Activated naive CD4-positive, alpha-beta T cell treated with Interleukin-2 at 50 U/mL for 16 hours (primary cell): ENCODE results near the gene FBXL17.

ENCODE experiments used
- DNase-seq: peaks from one replicate; pipeline ENCODE4 v3.0.0-alpha.2; 2020

The FBXL17 gene

DNA sequence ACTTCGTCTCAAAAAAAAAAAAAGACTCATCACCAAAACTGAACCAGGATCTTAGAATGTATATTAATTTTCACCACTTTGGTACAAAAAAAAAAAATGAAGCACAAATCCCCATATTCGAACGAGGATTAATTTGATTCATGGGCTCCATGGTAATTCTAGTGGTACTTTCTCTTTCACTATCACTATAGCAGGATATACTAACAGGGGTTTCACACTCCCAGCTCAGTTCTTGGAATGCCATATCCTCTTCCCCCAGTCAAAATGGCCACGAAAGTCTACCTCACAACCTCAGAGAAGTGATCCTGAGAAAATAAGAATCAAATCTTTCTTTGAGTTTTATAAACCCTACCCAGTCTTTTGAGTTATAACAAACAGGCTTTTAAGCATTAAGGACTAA lies 235.7 kb downstream of the FBXL17 start:
- no peak for DNase-seq

DNA sequence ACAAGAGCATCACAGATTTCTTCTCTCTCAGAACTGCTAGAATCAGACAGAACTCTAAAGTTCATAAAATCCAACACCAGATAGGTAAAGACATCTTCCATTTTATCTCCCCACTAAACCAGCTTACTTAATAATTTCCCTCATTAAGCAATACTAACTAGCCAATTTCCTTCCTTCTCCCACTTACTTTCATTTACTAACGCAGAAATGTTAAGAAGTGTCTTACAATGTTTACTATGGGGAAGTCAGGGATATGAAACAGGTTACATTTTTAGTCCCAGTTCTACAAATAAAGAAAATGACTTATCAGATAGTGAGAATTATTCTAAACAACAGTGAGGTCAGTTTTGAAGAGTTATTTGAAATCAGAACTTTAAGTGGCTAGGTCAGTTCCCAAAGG lies 236.5 kb downstream of the FBXL17 start:
- DNase-seq: no peak

- DNase-seq: no peak
Measured at GRCh38 chr5:108144332-108144731, 237.6 kb downstream of the FBXL17 start.

DNA sequence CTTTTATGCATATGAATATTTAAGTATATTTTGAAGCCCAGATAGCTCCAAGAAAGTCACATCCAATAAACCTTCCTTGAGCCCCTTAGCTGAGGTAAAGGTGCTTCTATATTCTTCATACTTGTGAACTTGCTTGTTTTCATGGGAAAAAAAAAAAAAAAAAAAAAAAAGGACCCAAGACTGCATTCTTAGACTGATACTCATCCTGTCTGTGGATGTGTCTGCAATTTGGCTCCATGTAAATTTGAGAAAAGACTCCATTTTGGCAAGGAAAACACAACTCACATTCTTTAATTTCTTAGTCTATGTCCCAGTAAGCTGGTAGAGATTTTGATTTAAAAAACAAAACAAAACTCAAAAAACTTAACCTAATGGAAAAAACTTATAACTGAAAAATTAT lies 238.3 kb downstream of the FBXL17 start:
- DNase-seq: no peak

DNA sequence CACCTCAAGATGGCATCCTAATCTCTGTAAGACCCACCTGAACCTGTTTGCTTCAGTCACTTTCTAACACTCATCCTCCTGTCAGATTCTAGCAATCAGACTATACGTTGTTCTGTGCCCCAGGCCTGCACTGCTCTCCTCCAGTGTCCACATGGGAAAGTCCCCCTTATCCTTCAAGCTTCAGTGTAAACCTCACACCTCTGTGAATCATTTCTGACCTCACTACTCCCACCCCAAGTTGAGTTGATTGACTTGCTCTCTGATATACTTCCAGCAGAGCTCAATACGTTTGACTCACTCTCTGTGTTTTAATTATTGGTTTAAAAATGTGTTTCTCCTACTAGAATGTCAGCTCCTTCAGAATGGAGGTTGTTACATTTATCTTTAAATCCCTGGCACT lies 240.2 kb downstream of the FBXL17 start:
- no peak for DNase-seq

- no peak for DNase-seq
Measured at GRCh38 chr5:108136493-108136892, 245.4 kb downstream of the FBXL17 start.

DNA sequence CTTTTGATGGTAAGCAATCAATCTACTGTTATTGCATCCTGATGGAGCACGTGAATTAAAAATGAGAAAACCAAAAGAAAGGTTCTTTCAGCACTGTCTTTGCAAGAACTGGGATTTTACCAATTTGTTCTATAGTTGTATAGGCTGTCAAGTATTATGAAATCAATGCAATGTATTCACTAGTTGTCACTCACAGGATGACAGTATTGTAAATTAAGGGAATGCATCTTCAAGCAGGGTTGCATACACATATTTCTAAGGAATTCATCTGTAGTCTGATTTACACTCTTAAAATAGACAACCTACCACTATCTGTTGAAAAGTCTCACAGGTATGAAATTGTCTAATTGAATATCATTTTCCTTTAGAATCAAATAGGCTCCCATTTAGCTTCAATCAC lies 252.8 kb downstream of the FBXL17 start:
- DNase-seq: no peak

GRCh38 chr5:108125771-108126511 lies 256.0 kb downstream of the FBXL17 start:
- no peak for DNase-seq

DNA sequence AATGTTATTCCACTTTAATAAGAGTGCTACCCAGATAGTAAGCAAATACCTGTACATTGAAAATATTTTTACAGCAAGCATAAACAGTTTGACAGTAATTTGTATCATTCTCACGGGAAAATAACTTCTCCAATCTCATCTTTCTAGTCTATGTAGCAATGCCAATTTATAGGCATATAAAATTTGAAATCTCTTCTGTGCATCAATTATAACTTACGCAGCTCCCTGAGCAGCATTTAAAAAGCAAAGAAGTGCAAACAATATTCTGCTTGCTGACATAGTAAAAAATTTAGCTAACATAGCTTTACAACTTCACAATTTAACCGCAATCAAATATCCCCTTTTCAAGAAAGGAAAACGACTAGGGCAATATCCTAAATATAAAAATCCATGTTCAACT lies 257.3 kb downstream of the FBXL17 start:
- DNase-seq: no peak

DNA sequence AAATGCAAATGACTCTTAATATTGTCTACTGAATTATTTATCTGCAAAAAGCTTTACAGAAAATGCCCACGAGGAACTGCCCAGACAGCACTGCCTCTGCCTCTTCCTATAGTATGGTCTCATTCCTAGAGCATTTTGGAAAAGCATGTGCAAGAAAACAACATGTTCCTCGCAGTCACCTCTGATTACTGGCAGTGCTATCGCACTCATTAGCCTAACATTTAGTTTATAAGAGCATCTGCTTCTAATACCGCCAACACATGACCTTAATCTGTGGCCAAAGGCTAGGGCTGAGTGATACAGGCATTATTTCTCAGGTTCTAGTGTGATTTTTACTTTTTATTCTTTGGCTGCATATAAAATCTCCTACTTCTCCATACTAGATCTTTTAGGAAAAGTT lies 259.2 kb downstream of the FBXL17 start:
- DNase-seq: no peak

GRCh38 chr5:108118813-108119514 lies 262.9 kb downstream of the FBXL17 start:
- no peak for DNase-seq

GRCh38 chr5:108115673-108116072 lies 266.2 kb downstream of the FBXL17 start:
- DNase-seq: no peak

- DNase-seq: no peak
Measured at GRCh38 chr5:108113950-108114349, 267.9 kb downstream of the FBXL17 start.

DNA sequence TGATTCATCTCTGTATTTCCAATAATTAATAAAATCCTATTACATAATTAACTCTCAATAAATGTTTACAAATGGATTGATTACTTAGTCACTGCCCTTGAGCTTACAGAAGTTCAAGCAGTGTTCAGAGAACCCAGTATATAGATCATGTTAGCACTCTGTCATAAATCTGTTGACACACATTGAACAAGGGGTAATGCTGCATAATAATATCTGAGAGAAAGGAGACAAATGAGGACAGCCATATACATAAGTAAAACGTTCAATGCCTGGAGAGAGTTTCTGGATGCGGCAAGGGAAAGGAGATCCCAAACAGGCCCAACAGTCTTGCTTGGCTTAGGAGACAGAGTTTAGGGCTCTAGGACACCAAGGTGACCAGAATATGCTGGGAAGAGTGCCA lies 270.2 kb downstream of the FBXL17 start:
- DNase-seq: no peak

- DNase-seq: no peak
Measured at GRCh38 chr5:108109059-108109458, 272.8 kb downstream of the FBXL17 start.

GRCh38 chr5:108104448-108104847 lies 277.4 kb downstream of the FBXL17 start:
- DNase-seq: no peak

DNA sequence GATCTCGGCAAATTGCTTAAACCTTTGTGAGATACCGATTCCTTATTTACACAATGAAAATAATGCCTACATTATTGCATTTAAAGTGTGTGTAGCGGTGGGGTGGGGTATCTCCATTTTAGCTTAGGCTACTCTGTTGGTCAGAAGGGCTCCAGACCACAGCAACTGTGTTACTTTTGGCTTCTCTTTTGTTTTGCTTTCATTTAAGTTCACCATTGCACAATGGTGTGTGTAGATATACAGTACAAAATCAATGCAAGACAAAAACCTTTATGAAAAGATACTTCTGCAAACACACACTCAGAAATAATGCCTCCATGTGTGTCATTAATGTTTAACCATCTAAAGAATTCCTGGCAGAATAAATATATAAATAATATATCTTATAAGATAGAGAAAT lies 279.4 kb downstream of the FBXL17 start:
- DNase-seq: no peak

DNA sequence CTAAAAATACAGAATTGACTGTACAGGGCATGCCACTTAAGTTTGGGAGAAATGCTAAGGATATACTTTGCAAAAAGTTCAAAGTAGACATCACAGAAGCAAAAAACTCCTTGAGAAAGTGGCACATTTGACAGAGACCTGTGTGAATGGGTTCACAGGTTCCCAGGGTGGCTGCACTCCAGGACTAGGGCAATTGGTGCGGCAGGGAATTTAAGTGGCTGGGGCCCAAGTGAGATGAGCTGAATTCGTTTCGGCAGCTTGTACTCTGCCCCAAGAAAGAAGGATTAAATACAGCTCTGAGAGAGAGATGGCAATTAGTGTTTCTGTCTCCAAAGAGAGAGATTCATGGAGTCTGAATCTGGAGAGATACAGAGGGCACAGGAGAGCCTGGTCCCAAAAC lies 280.1 kb downstream of the FBXL17 start:
- DNase-seq: no peak

- no peak for DNase-seq
Measured at GRCh38 chr5:108101130-108101529, 280.8 kb downstream of the FBXL17 start.

GRCh38 chr5:108094800-108095199 lies 287.1 kb downstream of the FBXL17 start:
- no peak for DNase-seq

GRCh38 chr5:108093186-108093585 lies 288.7 kb downstream of the FBXL17 start:
- no peak for DNase-seq

- DNase-seq: no peak
Measured at GRCh38 chr5:108090946-108091345, 291.0 kb downstream of the FBXL17 start.

DNA sequence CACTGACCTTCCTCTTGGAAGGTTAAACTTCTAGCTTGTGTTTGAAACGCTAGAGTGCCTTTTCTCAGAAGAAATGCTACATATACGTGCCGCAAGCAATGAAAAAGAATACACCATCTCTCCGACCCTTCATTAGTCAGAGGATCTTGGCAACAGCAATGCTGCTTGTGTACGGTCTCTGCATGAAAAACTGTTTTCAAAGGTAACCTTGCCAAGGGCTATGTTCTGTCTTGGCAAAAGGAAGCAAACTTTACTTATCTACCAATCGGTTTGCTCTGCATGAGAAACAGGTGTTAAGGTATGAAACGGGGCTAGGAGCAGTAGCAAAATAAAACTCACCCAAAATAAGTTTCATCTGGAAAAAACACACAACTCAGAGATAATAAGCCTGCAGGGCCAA lies 297.8 kb downstream of the FBXL17 start:
- DNase-seq: no peak

- DNase-seq: no peak
Measured at GRCh38 chr5:108083232-108083631, 298.7 kb downstream of the FBXL17 start.

GRCh38 chr5:108081707-108082106 lies 300.2 kb downstream of the FBXL17 start:
- no peak for DNase-seq
